IPS-20b (cell line): Measurements from ENCODE around the gene KLHL3.

Experiments used
- H3K27ac ChIP-seq: one replicate; pipeline ENCODE4 v1.5.1; 2013; ENCODE audit warnings: low read length
- H3K27me3 ChIP-seq: 2 replicates; pipeline ENCODE4 v1.6.1; 2013; ENCODE audit warnings: mild to moderate bottlenecking, low read length, inconsistent platforms; ENCODE audit not compliant: insufficient read depth
- H3K36me3 ChIP-seq: 2 replicates; pipeline ENCODE4 v1.6.1; 2013; ENCODE audit warnings: low read depth, mild to moderate bottlenecking, inconsistent platforms, low read length, moderate library complexity; ENCODE audit not compliant: insufficient read depth
- H3K4me1 ChIP-seq: 2 replicates; pipeline ENCODE4 v1.6.1; 2013; ENCODE audit warnings: mild to moderate bottlenecking, control low read depth, inconsistent platforms, low read length, moderate library complexity; ENCODE audit not compliant: insufficient read depth
- H3K4me3 ChIP-seq: 2 replicates; pipeline ENCODE4 v1.5.1; 2013; ENCODE audit warnings: mild to moderate bottlenecking, low read length, inconsistent platforms
- H3K9ac ChIP-seq: 2 replicates; pipeline ENCODE4 v1.6.1; 2013; ENCODE audit warnings: low read depth, mild to moderate bottlenecking, inconsistent platforms, low read length, moderate library complexity
- H3K9me3 ChIP-seq: 2 replicates; pipeline ENCODE4 v1.6.1; 2013; ENCODE audit warnings: mild to moderate bottlenecking, low read depth, low read length, inconsistent platforms; ENCODE audit not compliant: insufficient read depth

KLHL3 gene

DNA sequence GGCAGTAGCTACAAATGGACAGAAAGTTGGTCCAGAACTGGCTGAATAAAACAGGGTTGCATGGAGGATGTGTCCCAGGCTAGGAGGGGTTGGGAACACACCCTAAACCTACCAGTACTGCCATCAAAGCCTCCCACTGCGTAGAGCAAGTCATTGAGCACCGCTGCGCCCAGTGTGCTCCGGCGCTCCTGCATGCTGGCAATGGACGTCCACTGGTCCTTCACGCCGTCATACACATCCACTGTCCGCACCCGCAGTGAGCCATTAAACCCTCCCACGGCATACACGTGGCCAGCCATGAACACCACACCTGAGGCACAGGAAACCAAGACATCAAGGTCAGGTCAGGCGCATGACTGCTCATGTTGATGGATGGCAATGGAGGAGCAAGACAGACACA lies 97.0 kb downstream of the KLHL3 start:
- Histone ChIP-seq H3K9me3 (no peaks in the 10 kb centered on the region), H3K27ac (no peak overlapping the region), H3K27me3 (no peaks in the 10 kb centered on the region), H3K4me3 (no peak overlapping the region), H3K4me1 (no peaks in the 10 kb centered on the region), H3K36me3 (peaks cover 13% of the 10 kb centered on the region), H3K9ac (no peak overlapping the region)

DNA sequence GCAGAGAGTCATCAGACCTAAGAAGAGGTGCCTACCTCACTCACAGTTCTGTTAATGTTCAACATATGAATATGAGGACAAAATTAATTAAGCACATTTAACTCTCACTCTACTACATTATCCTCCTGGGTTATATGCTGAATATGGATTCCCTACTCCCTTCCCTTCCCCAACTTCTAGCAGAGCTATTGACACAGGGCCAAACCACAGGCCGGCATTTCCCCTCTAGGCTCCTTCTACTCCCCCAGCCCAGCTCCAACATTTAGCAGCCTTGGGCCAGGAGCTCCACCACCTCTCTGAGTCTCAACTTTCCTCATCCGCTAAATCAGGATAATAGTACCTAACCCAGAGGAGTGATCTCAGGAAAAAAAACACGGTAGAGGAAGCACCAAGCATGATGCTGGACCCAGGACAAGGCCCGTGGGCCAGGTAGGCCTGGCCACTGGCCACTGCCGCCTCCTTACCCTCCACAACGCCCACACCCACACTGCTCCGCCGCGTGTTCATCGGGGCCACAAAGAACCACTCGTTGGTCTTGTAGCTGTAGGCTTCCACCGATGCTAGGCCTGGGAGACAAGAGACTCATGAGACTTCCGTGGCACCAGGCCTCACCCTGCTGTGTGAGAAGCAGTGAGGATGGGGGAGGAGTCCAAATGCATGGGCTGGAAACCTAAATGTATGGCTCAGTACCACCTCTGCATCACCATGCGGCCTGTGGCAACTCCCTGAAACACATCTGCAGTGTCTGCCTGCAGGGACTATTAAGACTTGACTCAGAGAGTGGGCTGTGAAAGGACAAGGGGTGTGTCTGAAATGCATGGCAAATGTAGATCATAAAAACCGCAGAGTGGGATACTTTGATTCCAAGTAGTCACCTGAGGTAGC lies 98.8 kb downstream of the KLHL3 start:
- Histone ChIP-seq H3K4me3 (no peak overlapping the region), H3K27ac (no peak overlapping the region), H3K36me3 (peaks cover 13% of the 10 kb centered on the region), H3K9ac (no peak overlapping the region), H3K9me3 (no peaks in the 10 kb centered on the region), H3K4me1 (no peaks in the 10 kb centered on the region), H3K27me3 (no peaks in the 10 kb centered on the region)

DNA sequence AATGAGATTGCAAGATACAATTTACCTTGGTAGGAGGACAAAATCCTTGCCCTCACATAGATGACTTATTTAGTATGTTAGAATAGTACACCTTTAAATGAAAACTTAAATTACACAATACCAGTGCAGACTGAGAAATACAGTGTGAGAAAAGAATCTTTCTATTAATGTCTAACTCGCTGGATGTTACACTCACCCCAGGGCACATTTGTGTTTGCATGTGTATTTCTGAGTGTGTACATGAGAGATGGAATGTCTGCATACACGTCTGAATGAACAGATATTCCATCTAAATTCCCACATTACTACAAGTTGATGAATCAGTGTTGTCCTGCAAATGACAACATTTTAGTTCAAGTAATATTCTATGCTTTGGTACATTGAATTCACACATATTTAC lies 99.8 kb downstream of the KLHL3 start:
- H3K36me3 ChIP-seq = peaks cover 13% of the 10 kb centered on the region
- no peak overlapping the region for H3K4me3 ChIP-seq
- no peak overlapping the region for H3K27ac ChIP-seq
- H3K27me3 ChIP-seq = no peaks in the 10 kb centered on the region
- H3K4me1 ChIP-seq = no peaks in the 10 kb centered on the region
- no peaks in the 10 kb centered on the region for H3K9me3 ChIP-seq
- H3K9ac ChIP-seq = no peak overlapping the region

GRCh38 chr5:137635521-137635921 lies 100.4 kb downstream of the KLHL3 start:
- Histone ChIP-seq H3K9ac (no peak overlapping the region), H3K4me1 (no peaks in the 10 kb centered on the region), H3K4me3 (no peak overlapping the region), H3K36me3 (peaks cover 13% of the 10 kb centered on the region), H3K27me3 (no peaks in the 10 kb centered on the region), H3K9me3 (no peaks in the 10 kb centered on the region), H3K27ac (no peak overlapping the region)

GRCh38 chr5:137633896-137634295 lies 102.0 kb downstream of the KLHL3 start:
- H3K36me3 ChIP-seq = peaks cover 13% of the 10 kb centered on the region
- H3K27ac ChIP-seq = no peak overlapping the region
- H3K9me3 ChIP-seq = no peaks in the 10 kb centered on the region
- H3K9ac ChIP-seq = no peak overlapping the region
- H3K27me3 ChIP-seq = no peaks in the 10 kb centered on the region
- peaks cover 7% of the 10 kb centered on the region; the same call in 1 of the 2 replicates for H3K4me1 ChIP-seq
- no peak overlapping the region for H3K4me3 ChIP-seq

DNA sequence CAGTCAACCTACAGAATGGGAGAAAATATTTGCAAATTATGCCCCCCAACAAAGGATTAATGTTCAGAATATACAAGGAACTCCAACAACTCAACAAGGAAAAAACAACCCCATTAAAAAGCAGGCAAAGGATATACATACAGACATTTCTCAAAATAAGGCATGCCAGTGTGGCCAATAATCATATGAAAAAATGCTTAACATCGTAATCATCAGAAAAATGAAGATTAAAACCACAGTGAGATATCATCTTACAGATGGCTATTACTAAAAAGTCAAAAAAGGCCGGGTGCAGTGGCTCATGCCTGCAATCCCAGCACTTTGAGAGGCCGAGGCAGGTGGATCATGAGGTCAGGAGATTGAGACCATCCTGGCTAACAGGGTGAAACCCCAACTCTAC lies 103.2 kb downstream of the KLHL3 start:
- Histone ChIP-seq H3K4me3 (no peak overlapping the region), H3K9me3 (no peaks in the 10 kb centered on the region)

DNA sequence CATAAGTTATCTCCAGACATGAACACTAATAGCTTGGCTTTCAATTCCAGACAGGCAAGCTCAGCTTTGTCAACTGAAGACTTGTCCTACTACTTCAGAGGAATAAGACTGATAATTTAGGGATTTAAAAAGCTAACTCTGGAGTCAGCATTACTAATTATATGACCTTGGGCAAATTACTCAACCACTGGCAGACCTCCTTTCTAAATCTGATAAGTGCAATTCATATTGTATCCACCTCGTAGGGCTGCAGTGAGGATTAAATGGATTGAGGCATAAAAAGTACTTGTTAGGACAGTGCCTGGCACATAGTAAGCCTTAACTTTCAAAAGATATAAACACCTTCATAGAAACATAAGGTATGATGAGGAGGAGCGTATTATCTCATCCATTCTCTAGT lies 104.4 kb downstream of the KLHL3 start:
- H3K9ac ChIP-seq = no peak overlapping the region
- H3K9me3 ChIP-seq = no peaks in the 10 kb centered on the region
- no peak overlapping the region for H3K27ac ChIP-seq
- no peaks in the 10 kb centered on the region for H3K27me3 ChIP-seq
- no peak overlapping the region for H3K4me3 ChIP-seq
- H3K4me1 ChIP-seq = peaks cover 7% of the 10 kb centered on the region; the same call in 1 of the 2 replicates
- H3K36me3 ChIP-seq = no peaks in the 10 kb centered on the region

More for the DNA sequence above, 103.2 kb downstream of the KLHL3 start:
- Histone ChIP-seq H3K27me3 (no peaks in the 10 kb centered on the region), H3K9ac (no peak overlapping the region), H3K36me3 (peaks cover 6% of the 10 kb centered on the region), H3K27ac (no peak overlapping the region), H3K4me1 (peaks cover 7% of the 10 kb centered on the region; the same call in 1 of the 2 replicates)

DNA sequence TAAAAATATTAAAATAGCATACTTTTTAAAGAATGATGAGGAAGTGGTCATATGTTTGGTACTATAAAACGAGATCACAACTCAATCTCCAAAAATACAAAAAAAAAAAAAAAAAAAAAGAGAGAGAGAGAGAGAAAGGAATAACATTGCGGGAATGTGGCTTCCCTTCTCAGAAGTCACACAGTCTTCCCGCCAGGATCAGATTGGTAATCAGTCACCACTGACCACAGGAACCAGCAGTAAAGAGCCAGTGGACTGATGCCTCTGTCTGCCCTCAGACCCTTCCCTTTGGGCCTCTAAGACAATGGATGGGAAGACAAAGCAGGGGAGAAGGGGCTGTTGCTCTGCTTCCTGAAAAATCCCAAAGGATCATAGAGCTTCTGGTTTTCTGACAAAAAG lies 104.9 kb downstream of the KLHL3 start:
- Histone ChIP-seq H3K27ac (no peak overlapping the region), H3K9me3 (no peaks in the 10 kb centered on the region)

GRCh38 chr5:137630216-137630971 lies 105.5 kb downstream of the KLHL3 start:
- Histone ChIP-seq H3K36me3 (no peaks in the 10 kb centered on the region; the same call in 1 of the 2 replicates), H3K27me3 (no peaks in the 10 kb centered on the region), H3K4me3 (peak overlapping the region; percentile 38; the same call in 1 of the 2 replicates), H3K4me1 (peaks cover 7% of the 10 kb centered on the region; the same call in 1 of the 2 replicates), H3K9ac (0 out of 2 replicates have a peak overlapping the region, but pooled peaks have one; percentile 36), H3K27ac (no peak overlapping the region), H3K9me3 (no peaks in the 10 kb centered on the region)

More for the DNA sequence above, 104.9 kb downstream of the KLHL3 start:
- Histone ChIP-seq H3K4me1 (peaks cover 7% of the 10 kb centered on the region; the same call in 1 of the 2 replicates), H3K4me3 (no peak overlapping the region), H3K9ac (no peak overlapping the region), H3K27me3 (no peaks in the 10 kb centered on the region), H3K36me3 (no peaks in the 10 kb centered on the region)

GRCh38 chr5:137629646-137630045 lies 106.2 kb downstream of the KLHL3 start:
- peaks cover 7% of the 10 kb centered on the region; the same call in 1 of the 2 replicates for H3K4me1 ChIP-seq
- no peak overlapping the region for H3K27ac ChIP-seq
- H3K9ac ChIP-seq = 0 out of 2 replicates have a peak overlapping the region, but pooled peaks have one; percentile 36
- no peaks in the 10 kb centered on the region for H3K27me3 ChIP-seq
- H3K4me3 ChIP-seq = peak overlapping the region; percentile 38; the same call in 1 of the 2 replicates
- no peaks in the 10 kb centered on the region for H3K9me3 ChIP-seq
- H3K36me3 ChIP-seq = no peaks in the 10 kb centered on the region; the same call in 1 of the 2 replicates

DNA sequence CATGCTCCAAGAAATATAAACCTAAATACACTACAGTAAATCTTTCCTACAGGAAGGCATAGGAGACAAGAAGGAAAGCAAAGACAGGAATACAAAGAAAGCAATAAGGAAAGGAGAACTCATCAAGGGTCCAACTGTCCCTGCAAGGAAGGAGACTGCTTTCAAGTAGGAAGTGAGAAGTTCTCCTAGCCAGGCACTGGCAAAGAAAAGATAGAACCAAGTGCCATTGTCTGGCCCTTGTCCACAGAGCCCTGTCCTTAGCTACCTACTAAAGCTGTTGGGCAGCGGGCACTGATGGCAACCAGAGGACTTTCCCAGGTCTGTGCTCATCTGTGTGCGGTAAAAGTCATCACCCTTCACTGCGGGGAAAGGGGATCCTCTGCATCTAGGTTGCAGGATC lies 108.2 kb downstream of the KLHL3 start:
- H3K27ac ChIP-seq = no peak overlapping the region
- H3K9ac ChIP-seq = no peak overlapping the region
- peaks cover 7% of the 10 kb centered on the region; the same call in 1 of the 2 replicates for H3K4me1 ChIP-seq
- H3K27me3 ChIP-seq = no peaks in the 10 kb centered on the region
- H3K9me3 ChIP-seq = no peaks in the 10 kb centered on the region
- H3K36me3 ChIP-seq = no peaks in the 10 kb centered on the region; the same call in 1 of the 2 replicates
- no peak overlapping the region for H3K4me3 ChIP-seq
